Transverse colon (tissue), 4 donors: ENCODE results near the gene EPB41L4B.

Experiments used
- EP300 ChIP-seq: sonication (generic); formaldehyde crosslinking; IDR thresholded peaks from one replicate; pipeline ENCODE4 v1.6.1; 2017; ENCODE audit warnings: antibody characterized with exemption, low read depth
- POLR2A ChIP-seq: fragments of 450-650 bp; IDR thresholded peaks from one replicate; pipeline ENCODE4 v1.6.1; 2016; ENCODE audit warnings: antibody characterized with exemption, mild to moderate bottlenecking, moderate library complexity
- POLR2AphosphoS5 ChIP-seq, 3 donors: sonication (generic); formaldehyde crosslinking; IDR thresholded peaks; one replicate each; pipeline ENCODE4 v1.6.1; 2016; ENCODE audit warnings: antibody characterized with exemption in 3 of 3
- TF ChIP-seq, protein P1 (sequence below), 5 experiments: fragments of 200-600 bp in 3 of 5; fragments of 450-650 bp in 2 of 5; sonication (generic) in 3 of 5; IDR thresholded peaks; 1 replicate in 2 of 5; 2 replicates in 3 of 5; pipeline ENCODE4 v1.5.1; 2016 to 2017; ENCODE audit warnings: antibody characterized with exemption in 5 of 5, inconsistent platforms in 3 of 5, mild to moderate bottlenecking in 2 of 5, moderate library complexity in 1 of 5

DNA sequence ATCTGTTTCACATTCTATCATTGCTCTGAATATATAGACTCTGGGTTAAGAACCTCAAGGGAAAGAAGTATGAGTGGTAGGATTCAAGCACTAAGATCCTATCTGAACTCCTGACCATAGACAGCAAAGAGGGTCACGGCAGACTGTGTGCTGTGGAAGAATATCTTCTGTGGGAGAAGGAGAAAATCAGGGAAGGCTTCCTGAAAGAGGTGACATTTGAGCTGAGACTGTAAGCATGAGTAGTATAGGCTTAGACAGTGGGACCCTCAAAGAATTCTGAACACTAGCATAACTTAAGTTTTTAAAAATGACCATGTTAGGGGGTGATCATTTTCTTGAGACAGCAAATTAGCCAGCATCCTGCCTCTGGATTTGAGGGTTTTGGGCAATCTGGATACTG lies 157.7 kb downstream of the EPB41L4B start:
- TF ChIP-seq, protein P1, sequence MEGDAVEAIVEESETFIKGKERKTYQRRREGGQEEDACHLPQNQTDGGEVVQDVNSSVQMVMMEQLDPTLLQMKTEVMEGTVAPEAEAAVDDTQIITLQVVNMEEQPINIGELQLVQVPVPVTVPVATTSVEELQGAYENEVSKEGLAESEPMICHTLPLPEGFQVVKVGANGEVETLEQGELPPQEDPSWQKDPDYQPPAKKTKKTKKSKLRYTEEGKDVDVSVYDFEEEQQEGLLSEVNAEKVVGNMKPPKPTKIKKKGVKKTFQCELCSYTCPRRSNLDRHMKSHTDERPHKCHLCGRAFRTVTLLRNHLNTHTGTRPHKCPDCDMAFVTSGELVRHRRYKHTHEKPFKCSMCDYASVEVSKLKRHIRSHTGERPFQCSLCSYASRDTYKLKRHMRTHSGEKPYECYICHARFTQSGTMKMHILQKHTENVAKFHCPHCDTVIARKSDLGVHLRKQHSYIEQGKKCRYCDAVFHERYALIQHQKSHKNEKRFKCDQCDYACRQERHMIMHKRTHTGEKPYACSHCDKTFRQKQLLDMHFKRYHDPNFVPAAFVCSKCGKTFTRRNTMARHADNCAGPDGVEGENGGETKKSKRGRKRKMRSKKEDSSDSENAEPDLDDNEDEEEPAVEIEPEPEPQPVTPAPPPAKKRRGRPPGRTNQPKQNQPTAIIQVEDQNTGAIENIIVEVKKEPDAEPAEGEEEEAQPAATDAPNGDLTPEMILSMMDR (IDR thresholded peaks at IDR 0.05), result no peak
- TF ChIP-seq POLR2A (no peak), EP300 (no peak), POLR2AphosphoS5 (IDR thresholded peaks at IDR 0.05) (no peak)
